ENCODE data around the gene CALY.

CALY gene

DNA sequence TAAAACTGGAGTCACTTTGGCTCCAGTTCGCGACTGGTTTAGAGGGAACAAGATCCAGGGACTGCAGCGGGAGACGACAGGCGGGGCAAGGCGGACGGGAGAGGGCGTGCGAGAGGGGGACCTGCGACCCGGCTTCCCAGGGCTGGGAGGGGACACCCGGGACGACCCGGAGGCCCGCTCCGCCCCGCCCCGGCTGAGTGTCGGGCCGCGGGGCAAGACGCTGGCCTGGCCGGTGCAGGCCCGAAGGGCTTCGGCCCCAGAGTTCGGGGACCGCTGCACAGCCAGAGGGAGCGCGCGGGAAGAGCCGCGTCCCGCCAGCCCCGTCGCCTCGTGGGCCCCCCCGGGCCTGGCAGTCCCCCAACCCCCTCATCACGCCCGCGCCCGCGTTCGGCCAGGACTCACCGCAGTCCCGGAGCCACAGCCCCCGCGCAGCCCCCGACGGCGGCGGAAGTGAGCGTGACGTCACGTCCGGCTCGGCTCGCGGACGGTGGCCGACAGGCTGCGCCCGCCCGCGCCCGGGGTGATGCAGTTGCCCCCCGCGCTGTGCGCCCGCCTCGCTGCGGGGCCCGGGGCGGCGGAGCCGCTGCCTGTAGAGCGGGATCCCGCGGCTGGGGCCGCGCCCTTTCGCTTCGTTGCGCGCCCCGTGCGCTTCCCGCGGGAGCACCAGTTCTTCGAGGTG, 28.1 kb downstream of the CALY start, which contains the start of the genes TUBGCP2 and ZNF511 (continued):
- TF ChIP-seq, protein P1, sequence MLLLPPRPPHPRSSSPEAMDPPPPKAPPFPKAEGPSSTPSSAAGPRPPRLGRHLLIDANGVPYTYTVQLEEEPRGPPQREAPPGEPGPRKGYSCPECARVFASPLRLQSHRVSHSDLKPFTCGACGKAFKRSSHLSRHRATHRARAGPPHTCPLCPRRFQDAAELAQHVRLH (tag by site-specific recombination; IDR thresholded peaks at IDR 0.05), result no peak
- TF ChIP-seq KLF10 (tag by site-specific recombination; IDR thresholded peaks at IDR 0.05) (peak; percentile 71), ZNF791 (tag by site-specific recombination; IDR thresholded peaks at IDR 0.05) (no peak), ZFP3 (tag by site-specific recombination; IDR thresholded peaks at IDR 0.05; ENCODE audit: low read depth) (no peak), ZNF561 (tag by site-specific recombination; IDR thresholded peaks at IDR 0.05; ENCODE audit: borderline replicate concordance) (peak; percentile 99), ZNF416 (tag by site-specific recombination; IDR thresholded peaks at IDR 0.05) (no peak), ZNF19 (tag by site-specific recombination; IDR thresholded peaks at IDR 0.05; ENCODE audit: low read depth) (no peak), WT1 (tag by site-specific recombination; IDR thresholded peaks at IDR 0.05) (no peak), ZNF23 (tag by site-specific recombination; IDR thresholded peaks at IDR 0.05; ENCODE audit: borderline replicate concordance) (no peak), ZNF571 (tag by site-specific recombination; IDR thresholded peaks at IDR 0.05) (no peak), ZNF521 (tag by site-specific recombination; IDR thresholded peaks at IDR 0.05) (no peak), ZNF302 (tag by site-specific recombination; IDR thresholded peaks at IDR 0.05; ENCODE audit: low read depth) (no peak), PRDM1 (tag by site-specific recombination; IDR thresholded peaks at IDR 0.05) (no peak), RBAK (tag by site-specific recombination; IDR thresholded peaks at IDR 0.05) (no peak)
- TF ChIP-seq, protein P2, sequence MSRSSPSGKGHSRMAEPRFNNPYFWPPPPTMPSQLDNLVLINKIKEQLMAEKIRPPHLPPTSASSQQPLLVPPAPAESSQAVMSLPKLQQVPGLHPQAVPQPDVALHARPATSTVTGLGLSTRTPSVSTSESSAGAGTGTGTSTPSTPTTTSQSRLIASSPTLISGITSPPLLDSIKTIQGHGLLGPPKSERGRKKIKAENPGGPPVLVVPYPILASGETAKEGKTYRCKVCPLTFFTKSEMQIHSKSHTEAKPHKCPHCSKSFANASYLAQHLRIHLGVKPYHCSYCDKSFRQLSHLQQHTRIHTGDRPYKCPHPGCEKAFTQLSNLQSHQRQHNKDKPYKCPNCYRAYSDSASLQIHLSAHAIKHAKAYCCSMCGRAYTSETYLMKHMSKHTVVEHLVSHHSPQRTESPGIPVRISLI (tag by site-specific recombination; IDR thresholded peaks at IDR 0.05), result no peak
- TF ChIP-seq, protein P3, sequence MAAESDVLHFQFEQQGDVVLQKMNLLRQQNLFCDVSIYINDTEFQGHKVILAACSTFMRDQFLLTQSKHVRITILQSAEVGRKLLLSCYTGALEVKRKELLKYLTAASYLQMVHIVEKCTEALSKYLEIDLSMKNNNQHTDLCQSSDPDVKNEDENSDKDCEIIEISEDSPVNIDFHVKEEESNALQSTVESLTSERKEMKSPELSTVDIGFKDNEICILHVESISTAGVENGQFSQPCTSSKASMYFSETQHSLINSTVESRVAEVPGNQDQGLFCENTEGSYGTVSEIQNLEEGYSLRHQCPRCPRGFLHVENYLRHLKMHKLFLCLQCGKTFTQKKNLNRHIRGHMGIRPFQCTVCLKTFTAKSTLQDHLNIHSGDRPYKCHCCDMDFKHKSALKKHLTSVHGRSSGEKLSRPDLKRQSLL (tag by site-specific recombination; IDR thresholded peaks at IDR 0.05), result no peak
- TF ChIP-seq, protein P4, sequence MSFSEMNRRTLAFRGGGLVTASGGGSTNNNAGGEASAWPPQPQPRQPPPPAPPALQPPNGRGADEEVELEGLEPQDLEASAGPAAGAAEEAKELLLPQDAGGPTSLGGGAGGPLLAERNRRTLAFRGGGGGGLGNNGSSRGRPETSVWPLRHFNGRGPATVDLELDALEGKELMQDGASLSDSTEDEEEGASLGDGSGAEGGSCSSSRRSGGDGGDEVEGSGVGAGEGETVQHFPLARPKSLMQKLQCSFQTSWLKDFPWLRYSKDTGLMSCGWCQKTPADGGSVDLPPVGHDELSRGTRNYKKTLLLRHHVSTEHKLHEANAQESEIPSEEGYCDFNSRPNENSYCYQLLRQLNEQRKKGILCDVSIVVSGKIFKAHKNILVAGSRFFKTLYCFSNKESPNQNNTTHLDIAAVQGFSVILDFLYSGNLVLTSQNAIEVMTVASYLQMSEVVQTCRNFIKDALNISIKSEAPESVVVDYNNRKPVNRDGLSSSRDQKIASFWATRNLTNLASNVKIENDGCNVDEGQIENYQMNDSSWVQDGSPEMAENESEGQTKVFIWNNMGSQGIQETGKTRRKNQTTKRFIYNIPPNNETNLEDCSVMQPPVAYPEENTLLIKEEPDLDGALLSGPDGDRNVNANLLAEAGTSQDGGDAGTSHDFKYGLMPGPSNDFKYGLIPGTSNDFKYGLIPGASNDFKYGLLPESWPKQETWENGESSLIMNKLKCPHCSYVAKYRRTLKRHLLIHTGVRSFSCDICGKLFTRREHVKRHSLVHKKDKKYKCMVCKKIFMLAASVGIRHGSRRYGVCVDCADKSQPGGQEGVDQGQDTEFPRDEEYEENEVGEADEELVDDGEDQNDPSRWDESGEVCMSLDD (tag by site-specific recombination; IDR thresholded peaks at IDR 0.05), result no peak
- TF ChIP-seq, protein P5, sequence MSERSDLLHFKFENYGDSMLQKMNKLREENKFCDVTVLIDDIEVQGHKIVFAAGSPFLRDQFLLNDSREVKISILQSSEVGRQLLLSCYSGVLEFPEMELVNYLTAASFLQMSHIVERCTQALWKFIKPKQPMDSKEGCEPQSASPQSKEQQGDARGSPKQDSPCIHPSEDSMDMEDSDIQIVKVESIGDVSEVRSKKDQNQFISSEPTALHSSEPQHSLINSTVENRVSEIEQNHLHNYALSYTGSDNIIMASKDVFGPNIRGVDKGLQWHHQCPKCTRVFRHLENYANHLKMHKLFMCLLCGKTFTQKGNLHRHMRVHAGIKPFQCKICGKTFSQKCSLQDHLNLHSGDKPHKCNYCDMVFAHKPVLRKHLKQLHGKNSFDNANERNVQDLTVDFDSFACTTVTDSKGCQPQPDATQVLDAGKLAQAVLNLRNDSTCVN (tag by site-specific recombination; optimal IDR thresholded peaks at IDR 0.05), result peak; percentile 81
- TF ChIP-seq, protein P6, sequence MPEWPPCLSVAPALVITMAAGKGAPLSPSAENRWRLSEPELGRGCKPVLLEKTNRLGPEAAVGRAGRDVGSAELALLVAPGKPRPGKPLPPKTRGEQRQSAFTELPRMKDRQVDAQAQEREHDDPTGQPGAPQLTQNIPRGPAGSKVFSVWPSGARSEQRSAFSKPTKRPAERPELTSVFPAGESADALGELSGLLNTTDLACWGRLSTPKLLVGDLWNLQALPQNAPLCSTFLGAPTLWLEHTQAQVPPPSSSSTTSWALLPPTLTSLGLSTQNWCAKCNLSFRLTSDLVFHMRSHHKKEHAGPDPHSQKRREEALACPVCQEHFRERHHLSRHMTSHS (tag by site-specific recombination; IDR thresholded peaks at IDR 0.05), result no peak
- TF ChIP-seq, protein P7, sequence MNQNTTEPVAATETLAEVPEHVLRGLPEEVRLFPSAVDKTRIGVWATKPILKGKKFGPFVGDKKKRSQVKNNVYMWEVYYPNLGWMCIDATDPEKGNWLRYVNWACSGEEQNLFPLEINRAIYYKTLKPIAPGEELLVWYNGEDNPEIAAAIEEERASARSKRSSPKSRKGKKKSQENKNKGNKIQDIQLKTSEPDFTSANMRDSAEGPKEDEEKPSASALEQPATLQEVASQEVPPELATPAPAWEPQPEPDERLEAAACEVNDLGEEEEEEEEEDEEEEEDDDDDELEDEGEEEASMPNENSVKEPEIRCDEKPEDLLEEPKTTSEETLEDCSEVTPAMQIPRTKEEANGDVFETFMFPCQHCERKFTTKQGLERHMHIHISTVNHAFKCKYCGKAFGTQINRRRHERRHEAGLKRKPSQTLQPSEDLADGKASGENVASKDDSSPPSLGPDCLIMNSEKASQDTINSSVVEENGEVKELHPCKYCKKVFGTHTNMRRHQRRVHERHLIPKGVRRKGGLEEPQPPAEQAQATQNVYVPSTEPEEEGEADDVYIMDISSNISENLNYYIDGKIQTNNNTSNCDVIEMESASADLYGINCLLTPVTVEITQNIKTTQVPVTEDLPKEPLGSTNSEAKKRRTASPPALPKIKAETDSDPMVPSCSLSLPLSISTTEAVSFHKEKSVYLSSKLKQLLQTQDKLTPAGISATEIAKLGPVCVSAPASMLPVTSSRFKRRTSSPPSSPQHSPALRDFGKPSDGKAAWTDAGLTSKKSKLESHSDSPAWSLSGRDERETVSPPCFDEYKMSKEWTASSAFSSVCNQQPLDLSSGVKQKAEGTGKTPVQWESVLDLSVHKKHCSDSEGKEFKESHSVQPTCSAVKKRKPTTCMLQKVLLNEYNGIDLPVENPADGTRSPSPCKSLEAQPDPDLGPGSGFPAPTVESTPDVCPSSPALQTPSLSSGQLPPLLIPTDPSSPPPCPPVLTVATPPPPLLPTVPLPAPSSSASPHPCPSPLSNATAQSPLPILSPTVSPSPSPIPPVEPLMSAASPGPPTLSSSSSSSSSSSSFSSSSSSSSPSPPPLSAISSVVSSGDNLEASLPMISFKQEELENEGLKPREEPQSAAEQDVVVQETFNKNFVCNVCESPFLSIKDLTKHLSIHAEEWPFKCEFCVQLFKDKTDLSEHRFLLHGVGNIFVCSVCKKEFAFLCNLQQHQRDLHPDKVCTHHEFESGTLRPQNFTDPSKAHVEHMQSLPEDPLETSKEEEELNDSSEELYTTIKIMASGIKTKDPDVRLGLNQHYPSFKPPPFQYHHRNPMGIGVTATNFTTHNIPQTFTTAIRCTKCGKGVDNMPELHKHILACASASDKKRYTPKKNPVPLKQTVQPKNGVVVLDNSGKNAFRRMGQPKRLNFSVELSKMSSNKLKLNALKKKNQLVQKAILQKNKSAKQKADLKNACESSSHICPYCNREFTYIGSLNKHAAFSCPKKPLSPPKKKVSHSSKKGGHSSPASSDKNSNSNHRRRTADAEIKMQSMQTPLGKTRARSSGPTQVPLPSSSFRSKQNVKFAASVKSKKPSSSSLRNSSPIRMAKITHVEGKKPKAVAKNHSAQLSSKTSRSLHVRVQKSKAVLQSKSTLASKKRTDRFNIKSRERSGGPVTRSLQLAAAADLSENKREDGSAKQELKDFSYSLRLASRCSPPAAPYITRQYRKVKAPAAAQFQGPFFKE (tag by site-specific recombination; IDR thresholded peaks at IDR 0.05; ENCODE audit: borderline replicate concordance), result no peak
- TF ChIP-seq, protein P8, sequence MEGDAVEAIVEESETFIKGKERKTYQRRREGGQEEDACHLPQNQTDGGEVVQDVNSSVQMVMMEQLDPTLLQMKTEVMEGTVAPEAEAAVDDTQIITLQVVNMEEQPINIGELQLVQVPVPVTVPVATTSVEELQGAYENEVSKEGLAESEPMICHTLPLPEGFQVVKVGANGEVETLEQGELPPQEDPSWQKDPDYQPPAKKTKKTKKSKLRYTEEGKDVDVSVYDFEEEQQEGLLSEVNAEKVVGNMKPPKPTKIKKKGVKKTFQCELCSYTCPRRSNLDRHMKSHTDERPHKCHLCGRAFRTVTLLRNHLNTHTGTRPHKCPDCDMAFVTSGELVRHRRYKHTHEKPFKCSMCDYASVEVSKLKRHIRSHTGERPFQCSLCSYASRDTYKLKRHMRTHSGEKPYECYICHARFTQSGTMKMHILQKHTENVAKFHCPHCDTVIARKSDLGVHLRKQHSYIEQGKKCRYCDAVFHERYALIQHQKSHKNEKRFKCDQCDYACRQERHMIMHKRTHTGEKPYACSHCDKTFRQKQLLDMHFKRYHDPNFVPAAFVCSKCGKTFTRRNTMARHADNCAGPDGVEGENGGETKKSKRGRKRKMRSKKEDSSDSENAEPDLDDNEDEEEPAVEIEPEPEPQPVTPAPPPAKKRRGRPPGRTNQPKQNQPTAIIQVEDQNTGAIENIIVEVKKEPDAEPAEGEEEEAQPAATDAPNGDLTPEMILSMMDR (tag by site-specific recombination; IDR thresholded peaks at IDR 0.05), result peak; percentile 47; the same call in 1 of the 2 replicates
- TF ChIP-seq, protein P9, sequence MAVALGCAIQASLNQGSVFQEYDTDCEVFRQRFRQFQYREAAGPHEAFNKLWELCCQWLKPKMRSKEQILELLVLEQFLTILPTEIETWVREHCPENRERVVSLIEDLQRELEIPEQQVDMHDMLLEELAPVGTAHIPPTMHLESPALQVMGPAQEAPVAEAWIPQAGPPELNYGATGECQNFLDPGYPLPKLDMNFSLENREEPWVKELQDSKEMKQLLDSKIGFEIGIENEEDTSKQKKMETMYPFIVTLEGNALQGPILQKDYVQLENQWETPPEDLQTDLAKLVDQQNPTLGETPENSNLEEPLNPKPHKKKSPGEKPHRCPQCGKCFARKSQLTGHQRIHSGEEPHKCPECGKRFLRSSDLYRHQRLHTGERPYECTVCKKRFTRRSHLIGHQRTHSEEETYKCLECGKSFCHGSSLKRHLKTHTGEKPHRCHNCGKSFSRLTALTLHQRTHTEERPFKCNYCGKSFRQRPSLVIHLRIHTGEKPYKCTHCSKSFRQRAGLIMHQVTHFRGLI (tag by site-specific recombination; IDR thresholded peaks at IDR 0.05), result no peak; the same call in 1 of the 2 replicates
